GM19351 (cell line): ENCODE results near the gene AP5M1.
"Not testable (repeated sequence)": the region's sequence is repeated elsewhere in the genome, so short reads cannot be mapped to it uniquely, and the experiment has no call there.

ENCODE experiments used
- ATAC-seq: cut with Tn5 transposase; IDR thresholded peaks from one replicate; pipeline ENCODE4 v1.9.1; 2021; ENCODE audit warnings: mild to moderate bottlenecking, moderate library complexity; ENCODE audit not compliant: unreplicated experiment

The AP5M1 gene, protein sequence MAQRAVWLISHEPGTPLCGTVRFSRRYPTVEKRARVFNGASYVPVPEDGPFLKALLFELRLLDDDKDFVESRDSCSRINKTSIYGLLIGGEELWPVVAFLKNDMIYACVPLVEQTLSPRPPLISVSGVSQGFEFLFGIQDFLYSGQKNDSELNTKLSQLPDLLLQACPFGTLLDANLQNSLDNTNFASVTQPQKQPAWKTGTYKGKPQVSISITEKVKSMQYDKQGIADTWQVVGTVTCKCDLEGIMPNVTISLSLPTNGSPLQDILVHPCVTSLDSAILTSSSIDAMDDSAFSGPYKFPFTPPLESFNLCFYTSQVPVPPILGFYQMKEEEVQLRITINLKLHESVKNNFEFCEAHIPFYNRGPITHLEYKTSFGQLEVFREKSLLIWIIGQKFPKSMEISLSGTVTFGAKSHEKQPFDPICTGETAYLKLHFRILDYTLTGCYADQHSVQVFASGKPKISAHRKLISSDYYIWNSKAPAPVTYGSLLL

DNA sequence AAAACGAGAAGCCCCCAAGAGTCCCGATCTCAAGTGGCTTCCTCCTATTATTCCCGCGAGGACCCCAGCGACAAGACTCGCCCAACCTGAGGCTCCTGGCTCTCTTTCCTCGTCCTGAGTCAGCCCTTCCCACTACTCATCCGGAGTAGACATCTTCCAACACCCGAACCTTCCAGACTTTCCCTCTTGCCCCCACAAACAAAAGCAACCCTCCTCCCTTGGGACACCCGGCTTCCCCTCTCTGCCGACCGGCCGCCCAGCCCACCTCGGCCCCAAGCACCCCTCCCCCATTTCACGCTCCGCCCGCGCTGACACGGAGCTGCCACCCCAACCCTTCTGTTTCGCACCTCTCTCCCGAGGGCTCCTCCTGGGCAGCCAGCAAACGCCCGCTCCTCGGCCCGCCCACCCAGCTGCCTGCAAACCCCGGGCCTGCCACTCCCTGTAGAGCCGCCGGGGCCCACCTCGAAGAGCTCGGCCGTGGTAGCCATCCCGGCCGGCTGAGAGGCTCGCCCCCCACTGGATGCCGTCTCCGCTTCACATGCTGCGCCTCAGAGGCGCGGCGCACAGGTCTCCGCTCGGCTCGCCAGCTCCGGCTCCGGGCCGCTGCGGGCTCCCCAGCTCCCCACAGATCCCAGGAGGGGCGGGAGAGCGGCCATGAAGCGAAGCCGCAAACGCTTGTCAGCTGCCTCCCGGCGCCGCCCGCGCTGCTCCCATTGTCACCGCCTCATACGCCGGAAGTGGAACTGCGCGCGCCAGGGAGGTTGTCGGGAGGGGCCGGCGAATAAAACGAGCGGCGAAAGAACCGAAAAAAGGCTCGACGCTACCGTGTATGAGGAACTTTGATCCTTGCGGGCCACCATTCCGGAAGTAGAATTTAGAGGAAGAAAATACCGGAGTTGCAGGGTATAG is at the start of gene AP5M1, which contains the start of gene EXOC5:
TSS of gene AP5M1 (plus strand) at position 811 of the 909 bp plus-strand sequence. CDS start 344 bp downstream, outside the sequence.
TSS of gene EXOC5 (minus strand) at position 745 of the 909 bp plus-strand sequence. CDS start at position 488, 257 bp downstream.
- peak; percentile 84 for ATAC-seq

DNA sequence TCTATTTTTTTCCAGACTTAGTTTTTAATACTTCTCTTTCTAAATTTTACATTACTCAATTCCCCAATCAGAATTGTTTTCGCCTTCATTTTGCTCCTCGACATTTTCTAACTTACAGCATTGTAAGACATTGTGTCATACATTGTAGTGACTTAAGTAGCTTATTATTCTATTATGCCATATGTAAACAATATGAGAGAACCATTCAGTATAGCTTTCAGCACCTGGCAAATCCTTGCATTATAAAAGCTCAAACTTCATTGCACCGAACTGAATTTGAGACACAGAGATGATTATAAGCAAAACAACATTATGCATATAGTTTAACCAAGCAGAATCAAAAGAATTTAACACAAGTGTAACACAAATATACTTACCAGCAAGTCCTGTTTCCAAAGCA is 46.8 kb upstream of the AP5M1 start:
- ATAC-seq = no peak

GRCh38 chr14:57227083-57227482 is 41.7 kb upstream of the AP5M1 start:
- no peak for ATAC-seq

DNA sequence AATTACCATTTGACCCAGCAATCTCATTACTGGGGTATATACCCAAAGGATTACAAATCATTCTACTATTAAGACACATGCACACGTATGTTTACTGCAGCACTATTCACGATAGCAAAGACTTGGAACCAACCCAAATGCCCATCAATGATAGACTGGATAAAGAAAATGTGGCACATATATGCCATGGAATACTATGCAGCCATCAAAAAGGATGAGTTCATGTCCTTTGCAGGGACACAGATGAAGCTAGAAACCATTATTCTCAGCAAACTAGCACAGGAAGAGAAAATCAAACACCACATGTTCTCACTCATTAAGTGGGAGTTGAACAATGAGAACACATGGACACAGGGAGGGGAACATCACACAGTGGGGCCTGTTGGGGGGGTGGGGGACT is 40.5 kb upstream of the AP5M1 start:
- not testable (repeated sequence) for ATAC-seq

DNA sequence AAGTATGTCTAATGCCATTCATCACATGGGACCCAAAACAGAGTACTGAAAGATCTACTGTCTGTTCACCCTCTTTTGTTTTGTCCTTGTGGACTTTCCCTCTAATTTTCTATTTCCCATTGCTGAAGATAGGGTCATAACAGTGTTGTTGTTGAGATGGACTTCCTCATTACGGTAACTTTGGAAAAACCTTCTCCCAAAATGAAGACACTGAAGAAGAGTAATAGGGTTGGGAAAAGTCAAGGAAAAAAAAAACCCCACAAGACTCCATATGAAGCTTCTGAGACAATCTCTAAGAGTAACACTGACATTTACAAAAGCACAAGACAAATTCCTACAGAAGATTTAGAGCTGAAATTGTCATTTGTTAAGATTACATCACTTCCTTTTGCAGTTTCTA is 36.8 kb upstream of the AP5M1 start:
- no peak for ATAC-seq

DNA sequence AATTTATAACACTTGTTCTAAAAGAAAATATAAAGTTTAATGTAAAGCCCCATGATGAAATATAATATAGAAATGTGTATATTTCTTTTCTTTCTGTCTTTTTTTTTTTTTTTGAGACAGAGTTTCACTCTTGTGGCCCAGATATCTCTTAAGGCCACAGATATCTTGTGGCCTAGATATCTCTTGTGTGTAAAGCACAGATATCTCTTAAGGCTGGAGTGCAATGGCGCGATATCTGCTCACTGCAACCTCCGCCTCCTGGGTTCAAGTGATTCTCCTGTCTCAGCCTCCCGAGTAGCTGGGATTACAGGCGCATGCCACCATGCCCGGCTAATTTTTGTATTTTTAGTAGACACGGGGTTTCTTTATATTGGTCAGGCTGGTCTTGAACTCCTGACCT is 28.7 kb upstream of the AP5M1 start:
- ATAC-seq = not testable (repeated sequence)

- ATAC-seq = no peak
Observed at GRCh38 chr14:57243320-57243719, 25.5 kb upstream of the AP5M1 start.

GRCh38 chr14:57244106-57244505 is 24.7 kb upstream of the AP5M1 start:
- no peak for ATAC-seq

- ATAC-seq = no peak
Observed at GRCh38 chr14:57245941-57246340, 22.8 kb upstream of the AP5M1 start.

- ATAC-seq = no peak
Observed at GRCh38 chr14:57246933-57247657, 21.7 kb upstream of the AP5M1 start.

GRCh38 chr14:57254884-57255283 is 13.9 kb upstream of the AP5M1 start:
- ATAC-seq = peak; percentile 86

- not testable (repeated sequence) for ATAC-seq
Observed at GRCh38 chr14:57258221-57258620, 10.6 kb upstream of the AP5M1 start.

- no peak for ATAC-seq
Observed at GRCh38 chr14:57259672-57260071, 9.1 kb upstream of the AP5M1 start.

- no peak for ATAC-seq
Observed at GRCh38 chr14:57261604-57262003, 7.2 kb upstream of the AP5M1 start.

- no peak for ATAC-seq
Observed at GRCh38 chr14:57262117-57262516, 6.7 kb upstream of the AP5M1 start.

GRCh38 chr14:57266065-57266464 is 2.7 kb upstream of the AP5M1 start:
- no peak for ATAC-seq

DNA sequence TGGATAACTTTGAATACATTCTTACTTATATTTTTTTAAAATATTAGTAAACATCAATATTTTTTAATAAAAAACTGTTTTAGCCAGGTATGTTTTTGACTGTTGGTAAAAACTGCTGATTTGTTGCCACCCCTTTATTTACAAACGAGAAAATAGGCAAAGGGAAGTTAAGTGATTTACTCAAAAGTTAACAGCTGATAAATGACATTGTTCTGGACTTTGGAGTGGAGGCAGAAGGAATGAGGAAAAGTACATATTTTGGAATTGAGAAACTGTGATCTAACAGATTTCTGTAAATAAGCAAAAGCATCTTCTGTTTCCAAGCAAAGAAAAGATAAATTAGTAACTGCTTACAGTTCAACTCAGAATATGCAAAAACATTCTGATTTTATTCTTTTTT is 4.5 kb downstream of the AP5M1 start:
- ATAC-seq = no peak

DNA sequence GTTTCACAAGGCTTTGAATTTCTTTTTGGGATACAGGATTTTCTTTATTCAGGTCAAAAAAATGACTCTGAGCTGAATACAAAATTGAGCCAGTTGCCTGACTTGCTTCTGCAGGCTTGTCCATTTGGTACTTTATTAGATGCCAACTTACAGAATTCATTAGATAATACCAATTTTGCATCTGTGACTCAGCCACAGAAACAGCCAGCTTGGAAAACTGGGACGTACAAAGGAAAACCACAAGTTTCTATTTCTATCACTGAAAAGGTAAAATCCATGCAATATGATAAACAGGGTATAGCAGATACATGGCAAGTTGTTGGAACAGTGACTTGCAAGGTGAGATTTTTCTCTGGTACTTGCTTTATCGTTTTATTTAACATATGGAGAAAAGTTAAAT is 5.8 kb downstream of the AP5M1 start:
- no peak for ATAC-seq

- no peak for ATAC-seq
Observed at GRCh38 chr14:57275023-57275664, 6.4 kb downstream of the AP5M1 start.

DNA sequence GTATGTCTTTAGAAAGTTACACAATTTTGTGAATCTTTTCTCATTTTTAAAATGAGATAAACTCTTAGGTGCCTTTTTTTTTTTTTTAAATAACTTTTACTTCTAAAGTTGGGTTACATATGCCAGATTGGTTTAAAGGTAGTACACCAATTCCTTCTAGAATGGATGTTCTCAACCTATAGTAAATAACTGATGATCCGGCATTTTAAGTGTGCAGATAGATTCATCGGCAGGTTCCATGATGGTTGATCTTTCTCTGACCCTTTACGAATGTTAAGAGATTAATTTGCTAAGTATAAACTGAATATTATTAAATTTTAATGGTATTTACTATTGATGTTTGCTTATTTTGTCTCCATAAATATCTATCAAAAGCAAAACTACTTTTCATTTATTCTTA is 8.3 kb downstream of the AP5M1 start:
- no peak for ATAC-seq
